Hippocampal formation (tissue), 2 donors: Measurements from ENCODE around the gene GFRAL.
"Not testable (repeated sequence)": the region's sequence is repeated elsewhere in the genome, so short reads cannot be mapped to it uniquely, and the experiment has no call there.

Experiments
- DNase-seq, 2 donors: peaks; one replicate each; lab custom pipeline; 2025; lab: John Stamatoyannopoulos, UW

The GFRAL gene, protein sequence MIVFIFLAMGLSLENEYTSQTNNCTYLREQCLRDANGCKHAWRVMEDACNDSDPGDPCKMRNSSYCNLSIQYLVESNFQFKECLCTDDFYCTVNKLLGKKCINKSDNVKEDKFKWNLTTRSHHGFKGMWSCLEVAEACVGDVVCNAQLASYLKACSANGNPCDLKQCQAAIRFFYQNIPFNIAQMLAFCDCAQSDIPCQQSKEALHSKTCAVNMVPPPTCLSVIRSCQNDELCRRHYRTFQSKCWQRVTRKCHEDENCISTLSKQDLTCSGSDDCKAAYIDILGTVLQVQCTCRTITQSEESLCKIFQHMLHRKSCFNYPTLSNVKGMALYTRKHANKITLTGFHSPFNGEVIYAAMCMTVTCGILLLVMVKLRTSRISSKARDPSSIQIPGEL

DNA sequence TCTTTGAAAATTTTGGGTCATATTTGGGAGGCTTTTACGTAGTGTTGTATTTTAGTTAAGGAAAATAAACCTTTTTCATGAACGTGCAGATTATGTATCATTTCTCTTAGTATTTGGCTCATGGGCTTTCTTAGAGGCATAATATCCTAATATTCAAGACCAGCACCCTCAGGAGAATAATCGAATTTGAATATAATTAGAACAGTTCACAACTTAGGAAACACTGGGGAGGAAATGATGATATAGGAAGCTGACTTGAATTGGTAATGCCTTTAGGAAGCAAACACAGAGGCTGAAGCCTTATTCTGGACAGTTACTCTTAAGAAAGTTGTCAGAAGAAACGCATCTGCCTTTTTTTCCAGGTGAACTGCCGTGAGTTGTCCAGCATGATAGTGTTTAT lies at the start of gene GFRAL:
TSS of gene GFRAL (plus strand) at position 301 of the 400 bp plus-strand sequence. CDS start at position 387, 86 bp downstream.
- DNase-seq = no peak

DNA sequence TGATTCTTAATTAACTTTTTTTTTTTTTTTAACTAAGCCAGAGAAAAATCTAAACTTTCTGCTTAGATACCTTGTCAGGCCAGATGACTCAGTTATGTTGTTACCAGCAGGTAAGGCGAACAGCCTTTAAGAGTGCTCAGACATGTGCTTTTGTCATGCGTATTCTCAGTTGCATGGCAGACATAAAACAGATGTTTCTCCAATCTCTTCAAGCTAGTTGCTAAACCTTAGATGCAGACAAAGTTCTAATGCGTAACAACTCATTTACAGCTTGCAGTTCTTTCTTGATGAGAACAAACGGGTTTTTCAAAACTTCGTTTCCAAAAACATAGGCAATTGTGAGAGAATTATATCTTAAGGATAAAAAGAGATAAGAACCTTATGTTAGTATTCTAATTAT lies 49.6 kb upstream of the GFRAL start:
- DNase-seq = no peak

DNA sequence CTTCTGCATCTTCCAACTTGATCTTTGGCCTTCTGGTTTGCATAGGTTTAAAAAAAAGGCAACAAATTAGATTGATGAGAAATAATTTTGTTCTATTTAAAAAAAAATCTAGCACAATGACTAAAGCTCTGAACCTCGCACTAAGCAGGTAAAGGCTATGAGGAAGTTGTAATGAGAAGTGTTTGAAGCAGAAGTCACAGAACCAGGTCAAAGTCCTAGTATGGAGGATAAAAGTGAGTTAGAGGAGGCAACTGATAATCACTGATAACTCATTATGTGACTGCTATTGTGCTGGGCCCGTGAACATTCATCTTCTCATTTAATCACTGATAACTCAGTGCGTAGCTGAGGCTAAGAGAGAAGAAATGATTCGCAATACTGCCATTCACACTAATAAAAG lies 46.1 kb upstream of the GFRAL start:
- no peak for DNase-seq

DNA sequence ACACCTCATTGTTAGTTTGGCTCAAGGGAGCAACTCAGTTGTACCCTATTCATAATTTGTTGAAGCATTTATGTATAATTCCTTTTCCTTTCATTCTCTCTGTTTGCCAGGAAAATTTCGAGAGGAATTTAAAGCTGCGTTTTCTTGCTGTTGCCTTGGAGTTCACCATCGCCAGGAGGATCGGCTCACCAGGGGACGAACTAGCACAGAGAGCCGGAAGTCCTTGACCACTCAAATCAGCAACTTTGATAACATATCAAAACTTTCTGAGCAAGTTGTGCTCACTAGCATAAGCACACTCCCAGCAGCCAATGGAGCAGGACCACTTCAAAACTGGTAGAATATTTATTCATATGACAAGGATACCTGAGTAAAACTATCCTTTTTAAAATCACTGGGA lies 45.2 kb upstream of the GFRAL start:
- DNase-seq = no peak

DNA sequence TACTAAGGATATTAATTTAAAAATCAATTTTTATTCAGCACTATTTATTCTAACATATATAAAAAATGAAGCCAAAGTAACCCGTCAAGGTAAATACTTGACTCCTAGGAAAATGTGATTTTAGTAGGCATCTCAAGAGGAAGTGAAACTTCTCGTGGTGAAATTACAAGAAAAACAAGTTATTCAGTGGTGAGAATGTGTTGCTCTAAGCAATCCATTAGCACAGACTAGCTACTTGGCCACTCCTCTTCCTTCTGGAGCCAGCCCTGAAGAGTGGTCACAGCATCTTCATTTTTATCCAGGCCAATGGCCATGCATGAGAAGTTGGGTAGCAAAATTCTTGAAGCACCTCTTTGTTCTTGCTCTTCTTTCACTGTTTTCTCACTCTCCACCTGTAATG lies 40.4 kb upstream of the GFRAL start:
- DNase-seq = no peak

DNA sequence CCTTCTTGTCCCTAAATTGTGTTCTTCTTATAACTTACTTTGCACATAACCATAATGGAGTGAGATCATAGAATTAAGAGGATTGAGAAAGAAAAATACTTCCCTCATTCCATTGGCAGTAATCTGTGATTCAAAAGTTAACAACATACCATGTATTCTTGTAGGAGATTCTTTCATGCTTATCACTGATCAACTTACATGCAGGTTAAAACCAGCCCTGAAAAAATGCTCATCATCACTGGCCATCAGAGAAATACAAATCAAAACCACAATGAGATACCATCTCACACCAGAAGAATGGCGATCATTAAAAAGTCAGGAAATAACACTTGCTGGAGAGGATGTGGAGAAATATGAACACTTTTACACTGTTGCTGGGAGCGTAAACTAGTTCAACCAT lies 36.5 kb upstream of the GFRAL start:
- DNase-seq = no peak

DNA sequence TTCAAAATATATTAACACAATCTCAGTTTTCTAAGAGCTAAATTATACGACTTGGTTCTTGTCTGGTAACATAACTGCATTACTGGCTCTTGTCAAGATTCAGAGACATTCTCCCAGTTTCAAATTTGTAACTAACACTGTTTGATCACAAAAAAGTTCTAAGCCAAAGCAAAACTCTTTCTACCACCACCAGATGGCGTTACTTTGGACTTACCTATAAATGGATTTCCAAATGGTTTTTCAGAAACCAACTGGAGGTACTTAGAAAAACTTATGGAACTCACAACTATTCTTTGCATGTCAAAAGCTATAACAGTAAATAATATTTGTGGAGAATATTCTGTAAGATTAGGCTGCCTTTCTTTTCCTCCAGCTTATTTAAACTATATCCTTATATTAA lies 34.2 kb upstream of the GFRAL start:
- DNase-seq = no peak

DNA sequence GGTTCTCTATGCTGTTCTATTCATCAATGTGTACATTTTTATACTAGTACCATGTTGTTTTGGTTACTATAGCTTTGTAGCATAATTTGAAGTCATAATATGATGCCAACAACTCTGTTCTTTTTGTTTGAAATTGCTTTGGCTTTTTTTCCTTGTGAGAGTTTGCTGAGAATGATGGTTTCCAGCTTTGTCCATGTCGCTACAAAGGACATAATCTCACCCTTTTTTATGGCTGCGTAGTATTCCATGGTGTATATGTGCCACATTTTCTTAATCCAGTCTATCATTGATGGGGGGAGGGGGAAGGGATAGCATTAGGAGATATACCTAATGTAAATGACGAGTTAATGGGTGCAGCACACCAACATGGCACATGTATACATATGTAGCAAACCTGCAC lies 30.1 kb upstream of the GFRAL start:
- not testable (repeated sequence) for DNase-seq

DNA sequence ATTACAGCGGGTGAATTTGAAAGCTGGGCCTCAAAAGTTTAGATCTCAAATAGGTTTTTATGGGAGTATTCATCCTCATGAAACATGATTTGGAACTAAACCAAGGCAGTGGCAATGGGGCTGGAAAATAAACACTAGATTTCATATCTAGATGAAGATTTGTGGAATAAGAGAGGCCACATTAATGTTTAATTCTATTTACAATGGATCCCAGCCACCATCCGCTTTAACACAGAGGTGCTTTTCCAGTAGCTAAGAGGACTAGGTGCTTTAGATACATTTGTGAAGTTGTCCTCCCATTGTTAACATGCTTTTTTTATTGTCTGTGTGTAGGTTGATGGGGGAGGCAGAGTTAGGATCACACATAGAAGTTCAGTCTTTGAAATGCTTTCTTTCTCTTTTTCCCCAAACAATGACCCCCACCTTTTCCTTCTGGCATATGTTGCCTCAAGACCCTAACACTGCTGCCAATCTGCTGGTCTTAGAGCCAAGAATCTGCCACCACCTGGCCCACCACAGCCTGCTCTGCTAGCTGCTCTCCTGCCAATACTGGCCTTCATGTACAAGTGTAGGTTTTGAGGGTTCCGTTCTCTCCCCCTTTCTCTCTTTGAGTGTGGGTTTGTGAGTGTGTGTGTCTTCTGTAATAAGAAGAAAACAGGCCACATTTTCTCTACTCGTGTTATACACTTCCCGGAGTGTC lies 27.8 kb upstream of the GFRAL start:
- no peak for DNase-seq

DNA sequence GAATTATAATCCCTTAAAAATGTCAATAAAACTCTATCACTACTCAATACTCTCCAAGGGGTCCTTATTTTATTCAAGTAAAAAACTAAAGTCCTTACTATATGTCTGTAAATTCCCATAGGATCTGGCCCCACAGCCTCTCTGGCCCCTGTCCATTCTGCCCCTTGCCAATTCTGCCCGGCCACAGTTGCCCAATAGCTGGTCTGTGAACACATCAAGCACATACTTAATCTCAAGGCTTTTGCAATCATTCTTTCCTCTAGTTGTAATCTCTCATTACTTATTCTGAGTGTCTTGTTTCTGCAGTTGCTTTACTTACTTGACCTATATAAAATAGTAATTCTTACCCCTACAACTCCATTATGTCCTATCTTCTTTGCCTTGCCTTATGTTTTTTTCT lies 22.5 kb upstream of the GFRAL start:
- no peak for DNase-seq

DNA sequence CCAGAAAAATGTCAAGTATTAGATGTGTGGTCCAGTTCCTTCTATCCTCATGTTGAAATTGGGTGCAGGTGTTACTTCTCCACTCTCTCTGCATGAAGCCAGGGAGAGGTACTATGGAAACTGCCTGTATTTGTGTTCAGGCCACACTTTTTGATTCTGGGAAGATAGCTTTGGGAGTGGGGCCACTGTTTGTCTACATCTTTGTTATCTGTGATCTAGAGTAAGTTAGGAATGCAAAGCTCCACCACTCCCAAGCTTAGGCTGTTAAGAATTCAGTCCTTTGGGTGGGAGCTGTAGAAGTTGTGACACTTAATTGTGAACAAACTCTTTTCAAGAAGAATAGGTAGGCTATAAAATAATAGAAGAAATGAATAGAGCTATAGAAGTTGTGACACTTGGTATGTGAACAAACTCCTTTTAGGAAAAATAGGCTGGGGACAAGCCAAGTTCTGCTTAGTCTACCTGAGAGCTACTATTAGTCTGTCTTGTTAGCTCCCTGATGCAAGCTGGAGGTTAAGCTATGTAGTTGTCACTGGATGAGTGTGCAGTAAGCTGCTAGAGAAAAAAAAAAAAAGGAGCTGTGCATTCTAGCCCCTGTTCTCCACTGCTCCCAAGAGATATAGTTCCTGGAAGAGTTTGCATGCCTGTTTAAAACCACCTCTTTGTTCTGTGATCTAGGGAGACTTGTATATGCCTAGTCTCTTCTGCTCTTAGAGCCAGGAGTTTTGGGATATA lies 7.1 kb upstream of the GFRAL start:
- DNase-seq = no peak

DNA sequence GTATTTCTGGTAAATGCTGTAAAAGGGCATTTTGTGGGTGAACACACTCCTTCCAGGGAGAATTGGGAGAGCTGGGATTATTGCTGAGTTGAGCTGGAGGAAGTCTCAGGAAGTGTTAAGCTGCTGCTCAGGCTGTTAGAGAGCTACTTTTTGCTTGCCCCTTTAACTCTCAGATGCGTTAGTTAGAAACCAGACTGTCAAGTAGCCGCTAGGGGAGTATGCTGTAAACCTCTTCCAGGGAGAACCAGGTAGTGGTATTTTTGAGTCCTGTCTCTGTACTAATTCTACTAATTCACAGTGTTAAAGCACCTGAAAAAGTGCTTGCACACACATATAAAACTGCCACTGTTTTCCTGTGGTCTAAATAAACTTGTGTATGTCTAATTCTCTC lies 6.6 kb upstream of the GFRAL start:
- no peak for DNase-seq

DNA sequence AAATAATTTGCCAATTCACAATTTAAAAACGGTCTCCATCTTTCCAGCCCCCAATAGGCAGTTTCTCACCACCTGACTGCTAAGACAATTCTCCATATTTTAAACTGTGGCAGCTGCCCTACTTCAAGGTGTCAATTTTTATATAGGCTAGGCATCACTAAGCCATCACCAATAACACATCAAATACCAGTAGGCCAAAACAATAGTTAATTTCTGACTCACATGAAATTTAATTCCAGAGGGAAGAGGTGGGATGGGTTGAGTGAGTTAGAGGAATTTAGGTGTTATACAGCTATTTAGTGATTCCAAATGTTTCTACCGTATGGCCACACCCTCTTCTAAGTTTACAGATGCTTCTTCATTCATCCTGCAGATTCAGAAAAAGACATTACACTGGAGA lies 49.9 kb downstream of the GFRAL start:
- no peak for DNase-seq

DNA sequence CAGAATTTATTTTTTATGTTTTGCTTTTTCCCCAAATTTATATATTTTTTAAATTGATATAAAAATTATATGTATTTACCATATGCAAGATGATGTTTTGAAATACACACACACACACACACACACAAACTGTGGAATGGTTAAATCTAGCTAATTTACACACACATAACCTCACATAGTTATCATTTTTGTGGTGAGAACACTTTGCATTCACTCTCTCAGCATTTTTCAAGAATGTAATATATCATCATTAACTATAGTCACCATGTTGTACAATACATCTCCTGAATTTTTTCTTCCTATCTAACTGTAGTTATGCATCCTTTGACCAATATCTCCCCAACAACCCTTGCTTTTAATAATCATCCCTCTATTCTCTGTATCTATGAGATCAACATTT lies 52.2 kb downstream of the GFRAL start:
- no peak for DNase-seq

DNA sequence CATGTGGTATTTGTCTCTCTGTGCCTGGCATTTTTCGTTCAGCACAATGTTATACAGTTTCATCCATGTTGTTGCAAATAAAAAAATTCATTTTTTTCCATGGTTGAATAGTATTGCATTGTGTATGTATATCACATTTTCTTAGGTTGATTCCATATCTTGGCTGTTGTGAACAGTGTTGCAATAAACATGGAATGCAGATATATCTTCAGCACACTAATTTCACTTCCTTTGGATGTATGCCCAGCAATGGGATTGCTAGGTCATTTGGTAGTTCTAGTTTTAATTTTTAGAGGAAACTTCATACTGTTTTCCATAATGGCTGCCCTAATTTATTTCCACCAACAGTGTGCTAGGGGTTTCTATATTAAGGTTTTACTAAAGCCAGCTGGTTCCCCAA lies 52.6 kb downstream of the GFRAL start:
- DNase-seq = no peak

DNA sequence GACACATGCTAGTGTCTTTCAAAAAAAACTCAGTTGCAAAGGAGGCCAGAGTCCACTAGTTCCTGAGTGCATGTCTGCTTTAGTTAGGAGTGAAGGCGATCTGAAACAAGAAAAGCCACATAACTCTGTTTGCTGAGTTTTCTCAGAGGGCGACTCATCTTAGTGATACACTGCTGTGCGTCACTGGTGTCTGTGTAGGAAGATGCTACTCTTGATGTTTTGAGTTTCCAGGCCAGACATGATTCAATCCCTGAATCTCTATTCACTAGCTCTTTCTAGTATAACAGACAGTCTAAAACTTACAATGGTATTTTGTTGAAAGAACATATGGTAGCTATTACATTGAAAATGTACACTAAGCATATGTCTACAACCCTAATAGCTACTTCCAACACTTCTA lies 60.9 kb downstream of the GFRAL start:
- DNase-seq = no peak

DNA sequence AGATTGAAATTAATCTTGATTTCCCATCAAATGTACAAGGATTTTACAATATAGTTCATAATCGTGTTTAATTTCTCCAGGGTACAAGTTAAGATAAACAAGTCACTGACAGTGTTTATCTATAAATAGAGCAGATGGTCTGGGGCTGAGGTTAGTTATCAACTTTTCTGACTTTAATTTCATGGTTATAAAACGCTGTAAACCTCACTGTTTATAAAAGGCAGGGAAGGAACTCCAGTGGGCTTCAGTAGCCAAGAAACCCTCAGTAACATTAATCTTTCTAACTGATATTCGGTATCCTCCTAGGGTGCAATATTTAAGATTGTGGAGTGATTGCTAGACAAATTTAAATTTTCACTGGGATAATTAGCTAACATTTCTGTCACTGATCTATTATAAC lies 68.6 kb downstream of the GFRAL start:
- DNase-seq = no peak

DNA sequence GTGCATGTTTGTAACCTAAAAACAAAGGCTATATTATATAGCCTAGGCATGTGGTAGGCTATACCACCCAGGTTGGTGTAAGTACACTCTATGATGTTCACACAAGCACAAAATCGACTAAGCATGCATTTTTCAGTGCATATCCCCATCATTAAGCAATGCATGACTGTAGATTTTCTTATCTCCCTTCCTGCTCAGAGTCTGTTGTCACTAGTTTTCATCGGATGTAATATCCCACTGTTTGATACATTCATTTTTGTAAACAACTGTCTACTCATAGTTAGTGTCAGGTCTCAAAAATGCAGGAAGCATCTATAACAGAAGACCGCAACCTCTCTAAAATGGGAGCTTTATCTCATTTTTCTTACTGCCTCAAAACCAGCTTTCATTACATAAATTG lies 70.7 kb downstream of the GFRAL start:
- no peak for DNase-seq

DNA sequence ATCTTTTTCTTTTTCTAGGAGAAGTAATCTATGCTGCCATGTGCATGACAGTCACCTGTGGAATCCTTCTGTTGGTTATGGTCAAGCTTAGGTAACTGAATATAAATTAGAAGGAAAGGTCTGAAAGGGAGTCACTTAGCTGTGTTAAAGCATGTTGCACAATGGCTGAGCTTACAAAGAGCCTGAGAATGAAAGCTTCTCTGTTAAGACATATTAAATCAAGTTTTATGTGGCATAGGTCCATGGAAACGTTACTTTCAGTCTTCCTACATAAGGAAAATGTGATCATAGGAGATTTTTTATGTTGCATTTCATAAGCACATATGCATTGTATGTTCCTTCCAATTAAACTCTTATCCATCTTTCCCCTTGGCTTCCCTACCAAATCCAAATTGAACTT lies 72.1 kb downstream of the GFRAL start:
- DNase-seq = no peak

DNA sequence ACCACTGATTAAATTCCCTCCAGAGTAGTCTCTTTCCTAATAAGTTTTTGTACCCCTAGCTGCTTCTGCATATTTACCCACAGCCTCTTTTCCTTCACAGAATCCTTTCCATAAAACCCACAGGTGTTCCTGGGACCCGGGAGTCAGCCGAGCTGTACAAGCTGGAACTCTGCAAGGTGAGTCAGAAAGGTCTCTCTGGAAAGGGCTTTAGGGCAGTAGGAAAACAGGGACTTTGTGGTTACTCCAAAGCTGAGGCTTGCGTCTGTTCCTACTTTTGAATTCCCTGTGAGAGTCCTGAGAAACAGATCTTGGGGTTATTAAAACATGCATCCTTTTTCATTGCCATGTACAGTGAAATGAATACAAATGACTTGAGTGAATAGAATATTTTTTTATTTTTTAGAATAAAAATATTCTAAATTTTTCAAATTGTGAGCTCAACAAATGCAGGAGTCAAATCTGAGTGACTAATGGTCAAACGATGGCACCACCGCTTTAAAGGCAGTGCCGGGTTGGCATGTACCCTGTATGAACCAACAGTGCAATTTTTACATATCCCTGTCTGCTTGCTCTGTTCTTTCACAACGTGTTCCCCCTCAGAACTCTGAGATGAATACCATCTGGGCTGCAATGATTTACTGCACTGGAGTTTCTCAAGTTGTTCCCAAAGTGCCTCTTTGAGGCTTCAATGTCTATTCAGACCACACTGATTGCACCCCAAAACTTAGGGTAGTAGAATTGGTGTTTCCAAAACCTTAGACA lies 78.4 kb downstream of the GFRAL start:
- DNase-seq = peak in 1 of 2 donors; percentile 1

DNA sequence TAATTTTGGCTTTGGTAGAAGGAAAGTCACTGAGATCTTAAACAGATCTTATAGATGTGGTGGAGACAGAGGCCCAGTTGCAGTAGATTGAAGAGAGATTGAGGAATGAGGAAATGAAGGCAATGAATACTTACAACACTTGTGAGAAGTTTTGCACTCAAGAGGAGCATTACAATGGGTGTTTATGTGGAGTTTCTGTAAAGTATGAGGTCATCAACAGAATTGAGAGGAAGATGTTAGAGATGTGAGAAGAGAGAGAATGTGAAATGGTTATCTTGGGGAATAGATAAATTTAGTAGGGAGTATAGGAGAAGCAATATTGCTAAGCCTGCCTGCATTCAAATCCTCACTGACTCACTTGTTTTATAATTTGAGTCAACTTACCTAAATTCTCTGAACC lies 83.4 kb downstream of the GFRAL start:
- DNase-seq = no peak

DNA sequence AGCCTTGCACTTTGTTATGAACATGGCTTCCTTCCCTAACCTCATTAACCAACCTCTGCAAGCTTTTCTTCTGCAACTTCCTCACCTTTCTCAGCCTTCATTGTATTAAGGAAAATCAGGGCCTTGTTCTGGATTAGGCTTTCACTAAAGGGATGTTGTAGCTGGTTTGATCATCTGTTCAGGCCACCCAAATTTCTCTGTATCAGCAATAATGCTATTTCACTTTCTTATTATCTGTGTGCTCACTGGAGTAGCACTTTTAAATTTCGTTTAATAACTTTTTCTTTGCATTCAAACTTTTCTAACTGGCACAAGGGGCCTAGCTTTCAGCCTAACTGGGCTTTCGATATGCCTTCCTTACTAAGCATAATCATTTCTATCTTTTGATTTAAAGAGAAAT lies 96.7 kb downstream of the GFRAL start:
- no peak for DNase-seq
